WTC11 (cell line): ENCODE measurements around the gene ARHGAP25. TPM values are rescaled to one million over a fixed set of nuclear protein-coding genes. Genes with fewer than 3 reads are reported as not detected.

ENCODE experiments used
- ATAC-seq: fragments of 200-7000 bp; cut with Tn5 transposase; 2 replicates; pipeline ENCODE4 v1.10.0; 2021; ENCODE audit warnings: mild to moderate bottlenecking, moderate library complexity
- CTCF ChIA-PET: fragments of 300-600 bp; sonication (Branson Sonifier 250); formaldehyde crosslinking; loops from one replicate; lab custom pipeline; 2021; ENCODE audit warnings: antibody characterized with exemption; lab: Charles Lee
- POLR2A ChIA-PET: fragments of 350-600 bp; sonication (Branson Sonifier 250); formaldehyde crosslinking; loops from one replicate; lab custom pipeline; 2021; ENCODE audit warnings: antibody characterized with exemption; lab: Charles Lee
- DNase-seq: peaks from one replicate; pipeline ENCODE4 v3.0.0; 2021; ENCODE audit warnings: low spot score
- H3K27ac Mint-ChIP-seq: 2 replicates; pipeline ENCODE4 v1.8.0; 2021; ENCODE audit warnings: mixed read lengths
- H3K27me3 Mint-ChIP-seq: 2 replicates; pipeline ENCODE4 v1.8.0; 2021; ENCODE audit warnings: low read depth, mild to moderate bottlenecking, moderate library complexity, mixed read lengths
- H3K36me3 Mint-ChIP-seq: 2 replicates; pipeline ENCODE4 v1.8.0; 2021; ENCODE audit warnings: mixed read lengths
- H3K4me1 Mint-ChIP-seq: 2 replicates; pipeline ENCODE4 v1.8.0; 2022; ENCODE audit warnings: mixed read lengths
- H3K4me3 Mint-ChIP-seq: 2 replicates; pipeline ENCODE4 v1.8.0; 2021; ENCODE audit warnings: mild to moderate bottlenecking, moderate library complexity, mixed read lengths
- H3K9me3 Mint-ChIP-seq: 2 replicates; pipeline ENCODE4 v1.8.0; 2021; ENCODE audit warnings: mixed read lengths
- CREM ChIP-seq: sonication (generic); formaldehyde crosslinking; IDR thresholded peaks from 2 replicates; pipeline ENCODE4 v1.8.1; 2022; ENCODE audit warnings: mild to moderate bottlenecking, missing genetic modification reagents, moderate library complexity
- GTF2I ChIP-seq: fragments of 250-450 bp; sonication (Bioruptor Pico); conservative IDR thresholded peaks from 2 replicates; pipeline ENCODE4 v1.4.0; 2021; ENCODE audit warnings: mild to moderate bottlenecking
- KAT7 ChIP-seq: sonication (generic); formaldehyde crosslinking; IDR thresholded peaks from 2 replicates; pipeline ENCODE4 v1.8.1; 2023; ENCODE audit warnings: missing genetic modification reagents, mild to moderate bottlenecking, borderline replicate concordance
- MXD4 ChIP-seq: fragments of 250-450 bp; sonication (Bioruptor Pico); IDR thresholded peaks from 2 replicates; pipeline ENCODE4 v1.8.0; 2021; ENCODE audit warnings: mild to moderate bottlenecking, moderate library complexity, borderline replicate concordance
- NFYB ChIP-seq: sonication (generic); formaldehyde crosslinking; conservative IDR thresholded peaks from 2 replicates; pipeline ENCODE4 v1.8.0; 2022; ENCODE audit warnings: low read depth, missing genetic modification reagents
- NR1H2 ChIP-seq: sonication (generic); formaldehyde crosslinking; IDR thresholded peaks from 2 replicates; pipeline ENCODE4 v1.9.0; 2021; ENCODE audit warnings: mild to moderate bottlenecking, moderate library complexity, missing genetic modification reagents
- RORB ChIP-seq: fragments of 250-450 bp; sonication (Bioruptor Pico); IDR thresholded peaks from 2 replicates; pipeline ENCODE4 v1.9.0; 2021; ENCODE audit warnings: mild to moderate bottlenecking
- TEAD1 ChIP-seq: sonication (generic); formaldehyde crosslinking; IDR thresholded peaks from 2 replicates; pipeline ENCODE4 v1.8.0; 2022; ENCODE audit warnings: mild to moderate bottlenecking, missing genetic modification reagents
- ZNF138 ChIP-seq: sonication (generic); formaldehyde crosslinking; conservative IDR thresholded peaks from 2 replicates; pipeline ENCODE4 v1.8.1; 2022; ENCODE audit warnings: mild to moderate bottlenecking, moderate library complexity, missing genetic modification reagents
- ZNF263 ChIP-seq: sonication (generic); formaldehyde crosslinking; IDR thresholded peaks from 2 replicates; pipeline ENCODE4 v1.8.1; 2022; ENCODE audit warnings: low read depth, mild to moderate bottlenecking, moderate library complexity, missing genetic modification reagents
- ZNF416 ChIP-seq: fragments of 250-450 bp; sonication (Bioruptor Pico); IDR thresholded peaks from 2 replicates; pipeline ENCODE4 v1.9.0; 2021; ENCODE audit warnings: mild to moderate bottlenecking, inconsistent platforms
- ZNF423 ChIP-seq: fragments of 250-450 bp; sonication (Bioruptor Pico); IDR thresholded peaks from 2 replicates; pipeline ENCODE4 v2.1.2; 2022; ENCODE audit warnings: mild to moderate bottlenecking, moderate library complexity
- total RNA-seq: library from RNA; stranded (reverse); gene quantifications from 3 replicates; pipeline ENCODE4 v1.2.3, GENCODE V29; 2021
- TF ChIP-seq, protein P1 (sequence below): sonication (generic); formaldehyde crosslinking; conservative IDR thresholded peaks from 2 replicates; pipeline ENCODE4 v1.8.1; 2023; ENCODE audit warnings: mild to moderate bottlenecking, low read depth, missing genetic modification reagents, moderate library complexity
- TF ChIP-seq, protein P2 (sequence below): sonication (generic); formaldehyde crosslinking; IDR thresholded peaks from 2 replicates; pipeline ENCODE4 v1.8.0; 2022; ENCODE audit warnings: mild to moderate bottlenecking, missing genetic modification reagents
- TF ChIP-seq, protein P3 (sequence below): sonication (generic); formaldehyde crosslinking; IDR thresholded peaks from 2 replicates; pipeline ENCODE4 v1.8.1; 2023; ENCODE audit warnings: mild to moderate bottlenecking, missing genetic modification reagents
- TF ChIP-seq, protein P4 (sequence below): sonication (generic); formaldehyde crosslinking; IDR thresholded peaks from 2 replicates; pipeline ENCODE4 v1.8.1; 2022; ENCODE audit warnings: low read depth, missing genetic modification reagents, borderline replicate concordance
- TF ChIP-seq, protein P5 (sequence below): sonication (generic); formaldehyde crosslinking; IDR thresholded peaks from 2 replicates; pipeline ENCODE4 v1.8.1; 2022; ENCODE audit warnings: missing genetic modification reagents, borderline replicate concordance
- TF ChIP-seq, protein P6 (sequence below): sonication (generic); formaldehyde crosslinking; IDR thresholded peaks from 2 replicates; pipeline ENCODE4 v1.8.1; 2023; ENCODE audit warnings: mild to moderate bottlenecking, missing genetic modification reagents
- TF ChIP-seq, protein P7 (sequence below): fragments of 200-600 bp; IDR thresholded peaks from 2 replicates; pipeline ENCODE4 v1.8.0; 2022; ENCODE audit warnings: antibody characterized with exemption

The ARHGAP25 gene
- total RNA-seq, 1 experiment from 2014 or later: 2.9 TPM

DNA sequence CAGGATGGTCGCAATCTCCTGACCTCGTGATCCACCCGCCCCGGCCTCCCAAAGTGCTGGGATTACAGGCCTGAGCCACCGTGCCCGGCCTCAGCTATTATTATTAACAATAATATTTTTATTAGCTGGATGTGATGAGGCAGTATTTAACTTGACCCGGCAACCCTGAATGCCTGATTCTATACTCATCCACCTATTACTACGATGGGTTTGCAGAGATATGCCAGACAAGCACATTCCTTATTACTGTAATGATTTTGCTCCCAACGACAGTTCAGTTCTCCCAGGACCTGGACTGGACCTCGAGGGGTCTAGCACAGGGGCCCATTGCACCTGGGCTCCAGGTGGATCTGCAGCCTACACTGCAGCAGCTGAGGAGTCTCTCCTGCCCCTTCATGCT, 104.0 kb downstream of the ARHGAP25 start (continued):
- TF ChIP-seq, protein P1, sequence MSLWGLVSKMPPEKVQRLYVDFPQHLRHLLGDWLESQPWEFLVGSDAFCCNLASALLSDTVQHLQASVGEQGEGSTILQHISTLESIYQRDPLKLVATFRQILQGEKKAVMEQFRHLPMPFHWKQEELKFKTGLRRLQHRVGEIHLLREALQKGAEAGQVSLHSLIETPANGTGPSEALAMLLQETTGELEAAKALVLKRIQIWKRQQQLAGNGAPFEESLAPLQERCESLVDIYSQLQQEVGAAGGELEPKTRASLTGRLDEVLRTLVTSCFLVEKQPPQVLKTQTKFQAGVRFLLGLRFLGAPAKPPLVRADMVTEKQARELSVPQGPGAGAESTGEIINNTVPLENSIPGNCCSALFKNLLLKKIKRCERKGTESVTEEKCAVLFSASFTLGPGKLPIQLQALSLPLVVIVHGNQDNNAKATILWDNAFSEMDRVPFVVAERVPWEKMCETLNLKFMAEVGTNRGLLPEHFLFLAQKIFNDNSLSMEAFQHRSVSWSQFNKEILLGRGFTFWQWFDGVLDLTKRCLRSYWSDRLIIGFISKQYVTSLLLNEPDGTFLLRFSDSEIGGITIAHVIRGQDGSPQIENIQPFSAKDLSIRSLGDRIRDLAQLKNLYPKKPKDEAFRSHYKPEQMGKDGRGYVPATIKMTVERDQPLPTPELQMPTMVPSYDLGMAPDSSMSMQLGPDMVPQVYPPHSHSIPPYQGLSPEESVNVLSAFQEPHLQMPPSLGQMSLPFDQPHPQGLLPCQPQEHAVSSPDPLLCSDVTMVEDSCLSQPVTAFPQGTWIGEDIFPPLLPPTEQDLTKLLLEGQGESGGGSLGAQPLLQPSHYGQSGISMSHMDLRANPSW (CRISPR knock-in tag): no peak
- TF ChIP-seq, protein P2, sequence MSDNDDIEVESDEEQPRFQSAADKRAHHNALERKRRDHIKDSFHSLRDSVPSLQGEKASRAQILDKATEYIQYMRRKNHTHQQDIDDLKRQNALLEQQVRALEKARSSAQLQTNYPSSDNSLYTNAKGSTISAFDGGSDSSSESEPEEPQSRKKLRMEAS (CRISPR knock-in tag): no peak
- TF ChIP-seq, protein P3, sequence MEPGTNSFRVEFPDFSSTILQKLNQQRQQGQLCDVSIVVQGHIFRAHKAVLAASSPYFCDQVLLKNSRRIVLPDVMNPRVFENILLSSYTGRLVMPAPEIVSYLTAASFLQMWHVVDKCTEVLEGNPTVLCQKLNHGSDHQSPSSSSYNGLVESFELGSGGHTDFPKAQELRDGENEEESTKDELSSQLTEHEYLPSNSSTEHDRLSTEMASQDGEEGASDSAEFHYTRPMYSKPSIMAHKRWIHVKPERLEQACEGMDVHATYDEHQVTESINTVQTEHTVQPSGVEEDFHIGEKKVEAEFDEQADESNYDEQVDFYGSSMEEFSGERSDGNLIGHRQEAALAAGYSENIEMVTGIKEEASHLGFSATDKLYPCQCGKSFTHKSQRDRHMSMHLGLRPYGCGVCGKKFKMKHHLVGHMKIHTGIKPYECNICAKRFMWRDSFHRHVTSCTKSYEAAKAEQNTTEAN (CRISPR knock-in tag): no peak
- TF ChIP-seq, all 79 proteins: peak for 0

DNA sequence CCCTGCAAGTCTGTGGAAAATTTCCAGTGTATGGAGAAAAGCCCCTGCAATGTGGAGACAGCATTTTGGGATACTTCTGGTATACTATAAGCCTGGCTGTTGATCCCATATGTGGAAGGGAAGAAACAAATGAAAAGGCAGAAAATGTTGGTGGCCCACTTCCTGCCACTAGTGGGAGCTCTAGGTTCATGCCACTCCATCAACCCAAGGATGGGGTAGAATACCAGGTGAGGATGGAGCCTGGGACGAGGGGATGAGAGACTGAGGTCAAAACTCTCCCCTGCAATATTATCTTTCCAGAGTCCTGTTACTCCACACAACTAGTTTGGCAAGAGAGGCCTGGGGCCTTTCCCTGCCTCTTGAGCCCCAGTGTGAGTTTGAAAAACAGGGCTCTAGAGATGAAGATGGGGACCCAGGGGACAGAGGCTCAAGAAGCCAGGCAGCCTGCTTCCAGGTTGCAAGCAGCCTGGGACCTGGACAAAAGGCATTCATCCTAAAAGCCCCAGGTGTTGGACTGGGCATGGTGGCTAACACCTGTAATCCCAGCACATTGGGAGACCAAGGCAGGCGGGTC, 104.7 kb downstream of the ARHGAP25 start:
- no peak overlapping the region for H3K27ac Mint-ChIP-seq

DNA sequence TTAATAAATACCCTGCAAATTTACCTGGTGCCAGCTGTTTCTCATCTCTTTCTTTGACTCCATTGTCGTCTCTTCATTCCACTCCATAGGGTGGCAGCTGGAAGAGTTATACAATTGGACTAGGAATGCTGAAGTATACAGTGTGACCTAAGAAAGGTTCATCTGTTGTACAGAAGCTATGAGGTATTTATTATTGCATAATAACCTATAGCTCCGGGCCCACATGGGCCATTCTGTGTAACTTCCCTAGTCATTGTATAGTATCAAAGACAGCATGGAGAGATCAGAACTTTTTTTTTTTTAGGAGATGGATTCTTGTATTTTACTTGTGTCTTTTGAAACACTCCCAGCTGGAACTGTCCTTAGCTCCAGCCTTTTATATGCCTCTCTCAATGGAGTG, 110.4 kb downstream of the ARHGAP25 start:
- no peak for ATAC-seq
- no peaks in the 10 kb centered on the region for H3K4me1 Mint-ChIP-seq
- TF ChIP-seq, protein P2 (CRISPR knock-in tag): no peak
- TF ChIP-seq, protein P4, sequence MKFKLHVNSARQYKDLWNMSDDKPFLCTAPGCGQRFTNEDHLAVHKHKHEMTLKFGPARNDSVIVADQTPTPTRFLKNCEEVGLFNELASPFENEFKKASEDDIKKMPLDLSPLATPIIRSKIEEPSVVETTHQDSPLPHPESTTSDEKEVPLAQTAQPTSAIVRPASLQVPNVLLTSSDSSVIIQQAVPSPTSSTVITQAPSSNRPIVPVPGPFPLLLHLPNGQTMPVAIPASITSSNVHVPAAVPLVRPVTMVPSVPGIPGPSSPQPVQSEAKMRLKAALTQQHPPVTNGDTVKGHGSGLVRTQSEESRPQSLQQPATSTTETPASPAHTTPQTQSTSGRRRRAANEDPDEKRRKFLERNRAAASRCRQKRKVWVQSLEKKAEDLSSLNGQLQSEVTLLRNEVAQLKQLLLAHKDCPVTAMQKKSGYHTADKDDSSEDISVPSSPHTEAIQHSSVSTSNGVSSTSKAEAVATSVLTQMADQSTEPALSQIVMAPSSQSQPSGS (CRISPR knock-in tag): no peak
- TF ChIP-seq ZNF416 (CRISPR knock-in tag) (no peak), GTF2I (CRISPR knock-in tag) (no peak), TEAD1 (CRISPR knock-in tag) (no peak), ZNF263 (no peak), ZNF423 (no peak), KAT7 (CRISPR knock-in tag) (no peak), NFYB (no peak), MXD4 (CRISPR knock-in tag) (no peak), NR1H2 (CRISPR knock-in tag) (no peak), CREM (CRISPR knock-in tag) (no peak), RORB (CRISPR knock-in tag) (no peak)
- TF ChIP-seq, protein P5, sequence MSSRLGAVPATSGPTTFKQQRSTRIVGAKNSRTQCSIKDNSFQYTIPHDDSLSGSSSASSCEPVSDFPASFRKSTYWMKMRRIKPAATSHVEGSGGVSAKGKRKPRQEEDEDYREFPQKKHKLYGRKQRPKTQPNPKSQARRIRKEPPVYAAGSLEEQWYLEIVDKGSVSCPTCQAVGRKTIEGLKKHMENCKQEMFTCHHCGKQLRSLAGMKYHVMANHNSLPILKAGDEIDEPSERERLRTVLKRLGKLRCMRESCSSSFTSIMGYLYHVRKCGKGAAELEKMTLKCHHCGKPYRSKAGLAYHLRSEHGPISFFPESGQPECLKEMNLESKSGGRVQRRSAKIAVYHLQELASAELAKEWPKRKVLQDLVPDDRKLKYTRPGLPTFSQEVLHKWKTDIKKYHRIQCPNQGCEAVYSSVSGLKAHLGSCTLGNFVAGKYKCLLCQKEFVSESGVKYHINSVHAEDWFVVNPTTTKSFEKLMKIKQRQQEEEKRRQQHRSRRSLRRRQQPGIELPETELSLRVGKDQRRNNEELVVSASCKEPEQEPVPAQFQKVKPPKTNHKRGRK (CRISPR knock-in tag): no peak
- TF ChIP-seq, protein P6, sequence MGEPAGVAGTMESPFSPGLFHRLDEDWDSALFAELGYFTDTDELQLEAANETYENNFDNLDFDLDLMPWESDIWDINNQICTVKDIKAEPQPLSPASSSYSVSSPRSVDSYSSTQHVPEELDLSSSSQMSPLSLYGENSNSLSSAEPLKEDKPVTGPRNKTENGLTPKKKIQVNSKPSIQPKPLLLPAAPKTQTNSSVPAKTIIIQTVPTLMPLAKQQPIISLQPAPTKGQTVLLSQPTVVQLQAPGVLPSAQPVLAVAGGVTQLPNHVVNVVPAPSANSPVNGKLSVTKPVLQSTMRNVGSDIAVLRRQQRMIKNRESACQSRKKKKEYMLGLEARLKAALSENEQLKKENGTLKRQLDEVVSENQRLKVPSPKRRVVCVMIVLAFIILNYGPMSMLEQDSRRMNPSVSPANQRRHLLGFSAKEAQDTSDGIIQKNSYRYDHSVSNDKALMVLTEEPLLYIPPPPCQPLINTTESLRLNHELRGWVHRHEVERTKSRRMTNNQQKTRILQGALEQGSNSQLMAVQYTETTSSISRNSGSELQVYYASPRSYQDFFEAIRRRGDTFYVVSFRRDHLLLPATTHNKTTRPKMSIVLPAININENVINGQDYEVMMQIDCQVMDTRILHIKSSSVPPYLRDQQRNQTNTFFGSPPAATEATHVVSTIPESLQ (CRISPR knock-in tag): no peak

More for the DNA sequence above, 104.7 kb downstream of the ARHGAP25 start:
- TF ChIP-seq, protein P7, sequence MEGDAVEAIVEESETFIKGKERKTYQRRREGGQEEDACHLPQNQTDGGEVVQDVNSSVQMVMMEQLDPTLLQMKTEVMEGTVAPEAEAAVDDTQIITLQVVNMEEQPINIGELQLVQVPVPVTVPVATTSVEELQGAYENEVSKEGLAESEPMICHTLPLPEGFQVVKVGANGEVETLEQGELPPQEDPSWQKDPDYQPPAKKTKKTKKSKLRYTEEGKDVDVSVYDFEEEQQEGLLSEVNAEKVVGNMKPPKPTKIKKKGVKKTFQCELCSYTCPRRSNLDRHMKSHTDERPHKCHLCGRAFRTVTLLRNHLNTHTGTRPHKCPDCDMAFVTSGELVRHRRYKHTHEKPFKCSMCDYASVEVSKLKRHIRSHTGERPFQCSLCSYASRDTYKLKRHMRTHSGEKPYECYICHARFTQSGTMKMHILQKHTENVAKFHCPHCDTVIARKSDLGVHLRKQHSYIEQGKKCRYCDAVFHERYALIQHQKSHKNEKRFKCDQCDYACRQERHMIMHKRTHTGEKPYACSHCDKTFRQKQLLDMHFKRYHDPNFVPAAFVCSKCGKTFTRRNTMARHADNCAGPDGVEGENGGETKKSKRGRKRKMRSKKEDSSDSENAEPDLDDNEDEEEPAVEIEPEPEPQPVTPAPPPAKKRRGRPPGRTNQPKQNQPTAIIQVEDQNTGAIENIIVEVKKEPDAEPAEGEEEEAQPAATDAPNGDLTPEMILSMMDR: 0 out of 2 replicates have a peak, but pooled peaks have one; percentile 45
- no peak for TF ChIP-seq ZNF138 (CRISPR knock-in tag)
- TF ChIP-seq, all 79 proteins: peak for 1
- ChIA-PET CTCF (interaction anchor here (0.6 to 6.3 kb wide), 19 partner anchors 10 to 376 kb away, joined by 3 to 71 read pairs (median 4); no protein-coding TSS in a partner anchor), POLR2A (no interaction called here)
- no peak overlapping the region for H3K4me3 Mint-ChIP-seq
- H3K4me1 Mint-ChIP-seq: peaks cover 5% of the 10 kb centered on the region; the same call in 1 of the 2 replicates
- H3K36me3 Mint-ChIP-seq: peaks cover 11% of the 10 kb centered on the region
- ATAC-seq (peak; percentile 50; the same call in 1 of the 2 replicates), DNase-seq (peak; percentile 43)
- peaks cover 21% of the 10 kb centered on the region for H3K9me3 Mint-ChIP-seq
- no peaks in the 10 kb centered on the region for H3K27me3 Mint-ChIP-seq

More for the DNA sequence above, 110.4 kb downstream of the ARHGAP25 start:
- H3K9me3 Mint-ChIP-seq: peaks cover 11% of the 10 kb centered on the region
- H3K4me3 Mint-ChIP-seq: no peak overlapping the region
- ChIA-PET POLR2A (no interaction called here), CTCF (interaction anchor here (1.0 kb wide), 1 partner anchor 93 kb away, joined by 6 read pairs; no protein-coding TSS in a partner anchor)
- H3K27ac Mint-ChIP-seq: no peak overlapping the region
- no peak for DNase-seq
- H3K36me3 Mint-ChIP-seq: peaks cover 4% of the 10 kb centered on the region
- H3K27me3 Mint-ChIP-seq: no peaks in the 10 kb centered on the region
